Mammary epithelial cell (primary cell): ENCODE results near the gene SMIM41.

Experiments used
- CTCF ChIP-seq, 2 donors: IDR thresholded peaks in 1 of 2; conservative IDR thresholded peaks in 1 of 2; 2 replicates each; pipeline ENCODE4 v1.5.1; 2011 to 2012; ENCODE audit warnings: inconsistent platforms in 2 of 2, low read length in 2 of 2, mild to moderate bottlenecking in 2 of 2, control low read depth in 1 of 2, low read depth in 1 of 2; ENCODE audit not compliant: insufficient read depth in 1 of 2; ENCODE audit errors: extremely low read depth in 1 of 2
- EZH2 ChIP-seq: IDR thresholded peaks from 2 replicates; pipeline ENCODE4 v1.6.1; 2012; ENCODE audit warnings: low read length, inconsistent platforms, borderline replicate concordance

- TF ChIP-seq CTCF (conservative IDR thresholded peaks at IDR 0.05 in 1 of 2, IDR thresholded peaks at IDR 0.05 in 1 of 2; ENCODE audit: extremely low read depth in 1 of 2, insufficient read depth in 1 of 2, low read depth in 1 of 2, low read length in 2 of 2) (no peak), EZH2 (no peak)
Measured at GRCh38 chr12:52041695-52042123, 37.8 kb upstream of the SMIM41 start.
